ENCODE results near the gene DHX30. TPM values are rescaled to one million over a fixed set of nuclear protein-coding genes. Genes with fewer than 3 reads are reported as not detected.

The DHX30 gene
- total RNA-seq, 3 donors from 2014 or later (not counting 1 experiment from before 2014, with no cell fraction given): 72.0 to 83.4 (median 82.1) TPM

- Histone ChIP-seq H3K9me3 (ENCODE audit: control insufficient read depth, insufficient read depth, low read length) (no peaks in the 10 kb centered on the region), H3K27ac (ENCODE audit: low read length) (peak overlapping the region; percentile 94), H3K4me3 (ENCODE audit: low read length) (peak overlapping the region; percentile 82), H3K36me3 (ENCODE audit: control insufficient read depth, insufficient read depth, low read length) (no peaks in the 10 kb centered on the region), H3K27me3 (ENCODE audit: control insufficient read depth, insufficient read depth, low read length) (no peaks in the 10 kb centered on the region), H3K4me1 (ENCODE audit: control insufficient read depth, insufficient read depth, low read length) (peaks cover 26% of the 10 kb centered on the region)
- Mint-ChIP-seq H3K4me3 (peak overlapping the region; percentile 90), H3K9me3 (no peaks in the 10 kb centered on the region), H3K27ac (peak overlapping the region; percentile 96 to 99), H3K27me3 (ENCODE audit: low read depth in 2 of 2) (peaks cover 0 to 3% of the 10 kb centered on the region in 2 donors), H3K4me1 (peaks cover 23% of the 10 kb centered on the region in 2 donors), H3K36me3 (no peaks in the 10 kb centered on the region)
- 60% methylated on average over 22 of the region's 23 CpGs for WGBS (ENCODE audit: insufficient coverage)
- intact Hi-C loops (cut with micrococcal nuclease): loop anchor here (5.0 kb wide), 1 partner anchor 745 kb away; no protein-coding TSS in a partner anchor
- no peak for TF ChIP-seq CTCF (IDR thresholded peaks at IDR 0.05)
- ATAC-seq (peak in 1 of 3 donors; percentile 1), DNase-seq (no peak)
Measured at GRCh38 chr3:47782446-47783308, 20.3 kb upstream of the DHX30 start.

GRCh38 chr3:47783673-47784072, 19.3 kb upstream of the DHX30 start:
- Histone ChIP-seq H3K4me3 (ENCODE audit: low read length) (no peak overlapping the region), H3K36me3 (ENCODE audit: control insufficient read depth, insufficient read depth, low read length) (no peaks in the 10 kb centered on the region), H3K27ac (ENCODE audit: low read length) (no peak overlapping the region), H3K4me1 (ENCODE audit: control insufficient read depth, insufficient read depth, low read length) (peaks cover 25% of the 10 kb centered on the region), H3K27me3 (ENCODE audit: control insufficient read depth, insufficient read depth, low read length) (no peaks in the 10 kb centered on the region), H3K9me3 (ENCODE audit: control insufficient read depth, insufficient read depth, low read length) (no peaks in the 10 kb centered on the region)
- intact Hi-C loops (cut with micrococcal nuclease): loop anchor here (5.0 kb wide), 1 partner anchor 746 kb away; no protein-coding TSS in a partner anchor
- Mint-ChIP-seq H3K4me1 (peaks cover 23% of the 10 kb centered on the region in 2 donors), H3K4me3 (peak overlapping the region; percentile 19), H3K9me3 (no peaks in the 10 kb centered on the region), H3K27ac (no peak overlapping the region), H3K36me3 (no peaks in the 10 kb centered on the region), H3K27me3 (ENCODE audit: low read depth in 2 of 2) (peaks cover 0 to 3% of the 10 kb centered on the region in 2 donors)
- TF ChIP-seq CTCF (IDR thresholded peaks at IDR 0.05): no peak
- ATAC-seq (no peak), DNase-seq (no peak)

- no peak overlapping the region for H3K4me3 ChIP-seq (ENCODE audit: low read length)
- 92% methylated on average over 13 of the region's 16 CpGs for WGBS (ENCODE audit: insufficient coverage)
- no peaks in the 10 kb centered on the region for H3K9me3 Mint-ChIP-seq
- H3K27ac ChIP-seq (ENCODE audit: low read length): no peak overlapping the region
- no peaks in the 10 kb centered on the region for H3K36me3 ChIP-seq (ENCODE audit: control insufficient read depth, insufficient read depth, low read length)
- no peaks in the 10 kb centered on the region for H3K27me3 ChIP-seq (ENCODE audit: control insufficient read depth, insufficient read depth, low read length)
- H3K27ac Mint-ChIP-seq: no peak overlapping the region
- peaks cover 11% of the 10 kb centered on the region for H3K4me1 ChIP-seq (ENCODE audit: control insufficient read depth, insufficient read depth, low read length)
- ATAC-seq (no peak), DNase-seq (no peak)
- no peaks in the 10 kb centered on the region for H3K9me3 ChIP-seq (ENCODE audit: control insufficient read depth, insufficient read depth, low read length)
- H3K27me3 Mint-ChIP-seq (ENCODE audit: low read depth in 2 of 2): no peaks in the 10 kb centered on the region
- no peaks in the 10 kb centered on the region for H3K4me1 Mint-ChIP-seq
- TF ChIP-seq CTCF (IDR thresholded peaks at IDR 0.05): no peak
- H3K36me3 Mint-ChIP-seq: no peaks in the 10 kb centered on the region
- H3K4me3 Mint-ChIP-seq: no peak overlapping the region
- intact Hi-C loops (cut with micrococcal nuclease): no loop called here
Measured at GRCh38 chr3:47791193-47791855, 11.6 kb upstream of the DHX30 start.
